HG02678 (cell line): ENCODE measurements around the gene PPFIA4.
"Not testable (repeated sequence)": the region's sequence is repeated elsewhere in the genome, so short reads cannot be mapped to it uniquely, and the experiment has no call there.

Source experiments
- ATAC-seq: cut with Tn5 transposase; IDR thresholded peaks from one replicate; pipeline ENCODE4 v1.9.1; 2021; ENCODE audit warnings: mild to moderate bottlenecking, moderate library complexity; ENCODE audit not compliant: unreplicated experiment

PPFIA4 gene

GRCh38 chr1:203011582-203011981 is 14.7 kb upstream of the PPFIA4 start:
- ATAC-seq = no peak

DNA sequence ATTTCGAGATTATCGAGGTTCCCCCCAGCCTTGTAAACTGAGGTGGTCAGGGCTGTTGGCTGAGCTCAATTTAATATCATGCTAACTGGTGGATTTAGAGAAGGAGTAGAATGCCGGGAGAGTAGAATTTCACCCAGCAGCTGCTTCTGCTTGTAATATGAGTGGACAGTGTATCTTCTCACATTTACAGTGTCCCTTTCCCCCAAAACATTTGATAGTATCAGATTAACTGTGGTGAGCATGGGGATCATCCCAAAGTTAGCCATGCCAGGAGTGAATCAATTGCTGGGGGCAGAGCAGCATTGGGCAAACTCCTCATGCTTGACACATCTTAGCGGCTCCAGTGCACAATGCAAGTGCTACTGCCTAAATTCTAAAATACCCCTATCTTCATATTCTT is 9.2 kb upstream of the PPFIA4 start:
- ATAC-seq = no peak

DNA sequence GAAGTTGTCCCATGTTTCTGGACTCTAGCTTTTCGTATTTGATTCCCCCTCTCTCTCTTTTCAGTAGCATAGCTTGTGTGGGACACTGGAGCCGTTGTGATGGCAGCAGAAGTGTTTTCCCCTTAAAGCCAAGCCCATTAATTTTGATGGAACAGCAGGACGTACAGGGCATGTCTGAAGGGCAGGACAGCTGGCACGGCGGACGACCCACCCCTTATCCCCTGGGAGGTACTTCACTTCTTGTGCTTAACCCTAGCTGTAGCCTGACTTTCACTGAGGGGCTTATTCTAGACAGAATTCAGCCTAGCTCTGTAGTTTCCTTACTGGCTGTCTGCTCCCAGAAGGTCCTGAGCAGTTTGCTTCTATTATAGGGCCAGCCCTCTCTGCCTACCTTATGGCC is 8.6 kb upstream of the PPFIA4 start:
- no peak for ATAC-seq

DNA sequence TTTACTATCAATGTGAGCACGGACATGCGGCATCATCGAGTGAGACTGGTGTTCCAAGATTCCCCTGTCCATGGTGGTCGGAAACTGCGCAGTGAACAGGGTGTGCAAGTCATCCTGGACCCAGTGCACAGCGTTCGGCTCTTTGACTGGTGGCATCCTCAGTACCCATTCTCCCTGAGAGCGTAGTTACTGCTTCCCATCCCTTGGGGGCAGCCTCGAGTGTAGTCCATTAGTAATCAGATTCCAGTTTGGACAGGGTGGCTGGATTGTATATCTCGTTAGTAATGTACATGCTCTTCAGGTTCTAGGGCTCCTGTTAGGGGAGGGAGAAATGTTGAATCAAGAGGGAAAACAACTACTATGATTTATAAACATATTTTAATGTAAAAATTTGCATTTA is 3.4 kb upstream of the PPFIA4 start:
- not testable (repeated sequence) for ATAC-seq

DNA sequence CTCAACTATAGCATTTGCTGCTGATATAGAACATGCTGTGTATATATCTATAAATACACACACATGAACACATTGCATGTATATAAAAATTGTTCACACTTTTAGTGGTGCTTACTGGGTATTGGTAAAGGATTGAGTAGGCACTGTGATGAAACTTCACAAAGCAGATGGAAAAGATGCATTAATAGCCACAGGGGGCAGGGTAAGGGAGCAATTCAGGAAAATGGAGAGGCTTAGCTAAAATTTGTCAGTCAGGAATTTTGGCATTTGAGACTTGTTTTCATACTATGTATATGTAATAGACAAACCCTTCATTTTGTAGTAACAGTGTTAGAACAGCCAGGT is 633 bp upstream of the PPFIA4 start:
- no peak for ATAC-seq

DNA sequence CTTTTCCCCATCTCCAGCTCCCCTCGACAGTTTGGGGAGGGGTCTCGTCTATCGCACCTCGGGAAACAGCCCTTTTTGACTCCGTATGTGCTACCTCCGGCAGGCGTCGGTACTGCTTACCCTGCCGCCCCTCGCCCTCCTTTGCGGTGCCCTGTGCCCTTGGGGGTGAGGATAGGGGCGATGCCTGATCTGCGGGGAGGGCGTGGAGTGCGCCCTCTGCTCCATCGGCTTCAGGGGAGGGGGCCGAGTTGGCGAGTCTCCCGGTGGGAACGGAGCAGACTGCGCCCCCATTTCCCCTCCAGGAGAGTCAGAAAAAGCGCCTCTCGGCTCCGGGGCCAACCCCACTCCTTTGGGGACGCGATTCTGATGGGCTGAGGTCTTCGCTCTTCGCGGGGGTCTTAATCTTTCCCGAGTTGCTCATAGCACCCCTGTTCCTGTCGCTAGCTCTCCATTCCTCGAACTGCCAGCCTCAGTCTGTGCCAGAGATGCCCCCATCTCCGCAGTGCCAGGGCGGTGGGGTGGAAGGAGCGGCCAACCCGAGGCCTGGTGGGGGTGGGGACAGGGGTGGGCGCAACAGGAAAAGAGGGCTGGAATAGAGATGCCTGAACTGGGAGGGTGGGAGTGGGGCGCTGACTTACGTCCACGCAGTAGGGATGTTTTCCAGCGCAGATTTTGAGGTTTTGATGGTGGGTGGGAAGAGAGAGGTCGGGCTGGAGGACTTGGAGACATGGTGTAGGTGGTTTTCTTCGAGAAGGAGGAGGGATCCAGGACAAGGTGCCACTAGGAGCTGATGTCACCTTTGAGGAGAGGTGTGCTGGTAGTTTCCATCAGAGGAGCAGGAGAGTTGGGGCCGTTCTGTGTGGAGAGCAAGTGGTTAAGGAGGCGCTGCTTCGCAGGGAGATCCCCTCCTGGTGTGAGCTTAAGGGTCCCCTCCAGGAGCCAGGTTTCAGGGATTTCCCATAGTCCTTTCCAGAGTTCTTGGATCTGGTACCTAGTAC is 674 bp downstream of the PPFIA4 start:
- peak; percentile 9 for ATAC-seq

GRCh38 chr1:203028067-203028783 is 1.9 kb downstream of the PPFIA4 start:
- ATAC-seq = no peak

DNA sequence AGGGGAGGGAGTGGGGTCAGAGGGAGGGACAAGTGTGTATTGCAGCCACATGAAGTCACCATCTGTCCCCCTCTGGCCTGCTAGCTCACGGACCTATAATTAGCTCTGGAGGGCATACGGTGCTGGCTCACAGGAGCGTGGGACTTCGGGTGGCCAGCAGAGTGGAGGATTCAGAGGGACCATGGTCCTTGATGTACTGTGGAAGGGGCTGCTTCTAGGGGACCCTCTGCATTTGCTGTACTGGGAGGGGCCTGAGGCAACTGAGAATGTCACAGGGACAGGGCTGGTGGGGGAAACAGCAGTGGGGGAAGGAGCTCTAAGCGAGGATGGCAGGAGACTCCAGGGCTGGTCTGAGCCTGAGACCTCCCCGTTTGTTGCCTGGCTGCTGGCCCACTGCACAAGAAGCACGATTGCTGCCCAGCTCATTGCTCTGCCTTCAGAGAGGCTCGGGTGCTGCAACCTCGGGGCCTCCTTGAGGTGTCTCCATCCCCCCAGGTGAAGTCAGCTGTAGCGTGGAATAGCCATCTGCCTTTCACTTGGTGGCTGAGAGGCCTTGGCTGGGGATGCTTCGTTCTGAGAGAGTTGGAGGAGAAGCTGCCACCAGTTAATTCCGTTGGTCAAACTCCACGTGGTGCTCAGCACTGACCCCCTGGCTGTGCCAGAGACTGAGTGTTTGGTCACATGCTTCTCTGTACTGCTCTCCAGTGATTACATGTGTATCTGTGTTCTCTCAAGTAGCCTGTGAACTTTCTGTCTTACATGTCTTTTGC is 2.7 kb downstream of the PPFIA4 start:
- ATAC-seq = no peak

GRCh38 chr1:203031467-203031866 is 5.2 kb downstream of the PPFIA4 start:
- ATAC-seq = no peak

- no peak for ATAC-seq
Measured at GRCh38 chr1:203033287-203033686, 7.0 kb downstream of the PPFIA4 start.

GRCh38 chr1:203033917-203034316 is 7.6 kb downstream of the PPFIA4 start:
- no peak for ATAC-seq

DNA sequence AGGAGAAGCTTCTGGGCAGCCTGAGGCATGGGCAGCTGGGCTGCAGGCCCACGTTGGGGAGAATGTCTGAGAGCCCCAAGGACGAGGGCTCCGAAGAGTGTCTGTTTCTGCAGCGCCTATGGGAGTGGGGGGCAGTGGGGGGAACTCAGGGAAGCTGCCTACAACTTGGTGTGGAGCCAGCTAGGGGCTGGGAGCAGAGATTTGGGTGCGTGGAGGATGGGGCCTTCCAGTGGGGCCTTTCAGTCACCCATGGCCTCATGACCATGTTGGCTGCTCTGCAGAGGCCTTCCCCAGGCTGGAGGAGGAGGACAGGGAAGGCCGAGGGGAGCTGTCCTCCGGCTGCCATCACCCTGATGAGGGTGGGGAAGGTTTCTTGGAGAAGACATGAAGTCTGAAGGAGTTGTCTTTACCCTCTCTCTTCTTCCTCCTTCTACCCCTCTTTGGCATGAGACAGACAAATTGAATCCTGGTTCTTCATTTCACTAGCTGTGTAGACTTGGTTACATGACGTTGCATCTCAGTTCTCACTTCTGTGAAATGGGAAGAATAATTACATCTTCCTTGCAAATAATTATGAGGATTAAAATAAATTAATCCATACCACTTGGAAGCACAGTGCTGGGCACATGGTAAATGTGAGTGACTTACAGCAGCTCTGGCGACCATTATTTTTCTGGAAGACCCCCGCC is 8.3 kb downstream of the PPFIA4 start:
- no peak for ATAC-seq

- ATAC-seq = no peak
Measured at GRCh38 chr1:203035111-203036000, 9.1 kb downstream of the PPFIA4 start.

- no peak for ATAC-seq
Measured at GRCh38 chr1:203036135-203036534, 9.8 kb downstream of the PPFIA4 start.

DNA sequence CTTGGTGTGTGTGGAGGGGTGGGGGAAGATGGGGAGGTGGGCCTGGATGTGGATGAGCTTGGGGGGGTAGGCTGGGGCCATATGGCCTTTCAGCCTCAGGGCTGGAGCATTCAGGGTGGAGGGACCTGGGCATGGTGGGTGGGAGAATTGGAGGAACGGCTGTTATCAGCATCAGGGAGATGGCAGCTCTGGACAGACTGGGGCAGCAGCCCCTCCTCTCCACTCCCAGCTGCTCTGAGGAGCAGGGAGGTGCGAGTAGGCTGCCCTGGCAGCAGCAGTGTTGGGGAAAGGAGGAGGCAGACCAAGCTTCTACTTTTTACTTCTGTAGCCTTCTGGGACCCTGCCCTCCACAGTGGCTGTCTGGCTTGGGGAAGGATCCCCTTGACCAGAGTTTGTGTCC is 10.2 kb downstream of the PPFIA4 start:
- no peak for ATAC-seq

GRCh38 chr1:203037509-203038190 is 11.4 kb downstream of the PPFIA4 start:
- ATAC-seq = no peak

DNA sequence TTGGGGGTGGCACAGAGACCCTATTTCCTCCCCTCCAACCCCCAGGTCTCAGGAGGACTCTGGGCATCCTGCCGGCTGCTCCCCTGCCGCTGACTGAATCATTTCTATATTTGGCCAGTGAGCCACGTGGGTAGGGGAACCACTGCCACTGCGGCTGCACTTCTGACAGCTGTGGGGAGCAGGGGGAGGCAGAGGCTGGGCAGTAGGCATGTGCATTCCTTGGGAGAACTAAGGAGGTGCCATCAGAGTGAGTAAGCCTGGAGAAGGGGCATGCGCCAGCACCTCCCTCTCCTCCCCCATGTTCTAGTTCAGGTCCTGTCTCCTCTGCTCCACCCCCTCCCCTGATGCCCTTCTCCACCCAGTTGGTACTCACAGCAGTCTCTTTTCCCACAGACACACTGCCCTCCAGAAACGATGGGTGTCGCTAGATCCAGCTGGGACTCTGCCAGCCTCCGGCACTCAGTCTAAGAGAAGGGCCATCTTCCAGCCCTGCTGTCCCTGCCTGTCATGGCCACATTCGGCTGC is 12.0 kb downstream of the PPFIA4 start:
- ATAC-seq = peak; percentile 60

- ATAC-seq = no peak
Measured at GRCh38 chr1:203038891-203039608, 12.8 kb downstream of the PPFIA4 start.
